Body of pancreas (tissue), 4 donors: ENCODE measurements around the gene CRELD2.

Experiments
- POLR2A ChIP-seq, 3 donors: fragments of 450-650 bp; IDR thresholded peaks; one replicate each; pipeline ENCODE4 v1.6.1; 2016; ENCODE audit warnings: antibody characterized with exemption in 3 of 3, mild to moderate bottlenecking in 2 of 3
- TF ChIP-seq, protein P1 (sequence below), 7 experiments: fragments of 450-650 bp in 4 of 7; fragments of 200-600 bp in 3 of 7; sonication (generic) in 3 of 7; IDR thresholded peaks; one replicate each; pipeline ENCODE4 v1.5.1; 2016 to 2019; ENCODE audit warnings: antibody characterized with exemption in 7 of 7

DNA sequence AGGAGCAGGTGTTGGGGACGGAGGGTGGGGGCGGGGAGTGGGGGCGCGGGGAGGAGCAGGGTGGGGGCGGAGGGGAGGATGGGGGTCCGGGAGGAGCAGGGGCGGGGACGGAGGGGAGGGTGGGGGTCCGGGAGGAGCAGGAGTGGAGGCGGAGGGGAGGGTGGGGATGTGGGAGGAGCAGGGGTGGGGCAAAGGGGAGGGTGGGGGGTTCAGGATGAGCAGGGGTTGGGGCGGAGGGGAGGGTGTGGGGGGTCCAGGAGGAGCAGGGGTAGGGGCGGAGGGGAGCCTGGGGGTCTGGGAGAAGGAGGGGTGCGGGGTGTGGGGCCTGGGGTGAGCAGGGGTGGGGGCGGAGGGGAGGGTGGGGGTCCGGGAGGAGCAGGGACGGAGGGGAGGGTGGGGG lies 17.1 kb downstream of the CRELD2 start:
- no peak for TF ChIP-seq POLR2A (IDR thresholded peaks at IDR 0.05)
- TF ChIP-seq, protein P1, sequence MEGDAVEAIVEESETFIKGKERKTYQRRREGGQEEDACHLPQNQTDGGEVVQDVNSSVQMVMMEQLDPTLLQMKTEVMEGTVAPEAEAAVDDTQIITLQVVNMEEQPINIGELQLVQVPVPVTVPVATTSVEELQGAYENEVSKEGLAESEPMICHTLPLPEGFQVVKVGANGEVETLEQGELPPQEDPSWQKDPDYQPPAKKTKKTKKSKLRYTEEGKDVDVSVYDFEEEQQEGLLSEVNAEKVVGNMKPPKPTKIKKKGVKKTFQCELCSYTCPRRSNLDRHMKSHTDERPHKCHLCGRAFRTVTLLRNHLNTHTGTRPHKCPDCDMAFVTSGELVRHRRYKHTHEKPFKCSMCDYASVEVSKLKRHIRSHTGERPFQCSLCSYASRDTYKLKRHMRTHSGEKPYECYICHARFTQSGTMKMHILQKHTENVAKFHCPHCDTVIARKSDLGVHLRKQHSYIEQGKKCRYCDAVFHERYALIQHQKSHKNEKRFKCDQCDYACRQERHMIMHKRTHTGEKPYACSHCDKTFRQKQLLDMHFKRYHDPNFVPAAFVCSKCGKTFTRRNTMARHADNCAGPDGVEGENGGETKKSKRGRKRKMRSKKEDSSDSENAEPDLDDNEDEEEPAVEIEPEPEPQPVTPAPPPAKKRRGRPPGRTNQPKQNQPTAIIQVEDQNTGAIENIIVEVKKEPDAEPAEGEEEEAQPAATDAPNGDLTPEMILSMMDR (IDR thresholded peaks at IDR 0.05): no peak
